ENCODE data around the gene COMMD1.

DNA sequence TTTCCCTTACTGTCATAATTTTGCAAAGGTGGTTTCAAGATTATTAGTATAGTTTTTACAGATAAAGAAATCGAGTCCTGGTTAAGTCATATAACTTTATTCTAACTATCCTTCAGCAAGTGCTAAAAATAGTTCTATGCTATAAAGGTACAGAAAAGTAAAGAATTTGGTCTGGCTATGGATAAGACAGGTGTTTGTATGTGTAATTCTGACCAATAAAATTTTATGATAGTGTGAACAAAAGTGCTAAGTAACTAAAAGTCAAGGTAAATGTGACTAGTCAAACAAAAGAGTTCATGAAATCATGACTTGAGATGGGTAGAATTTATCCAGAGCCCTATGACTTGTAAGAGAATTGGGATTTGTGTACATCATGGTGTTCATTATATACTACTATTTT is 140.7 kb downstream of the COMMD1 start:
- TF ChIP-seq, protein P1, sequence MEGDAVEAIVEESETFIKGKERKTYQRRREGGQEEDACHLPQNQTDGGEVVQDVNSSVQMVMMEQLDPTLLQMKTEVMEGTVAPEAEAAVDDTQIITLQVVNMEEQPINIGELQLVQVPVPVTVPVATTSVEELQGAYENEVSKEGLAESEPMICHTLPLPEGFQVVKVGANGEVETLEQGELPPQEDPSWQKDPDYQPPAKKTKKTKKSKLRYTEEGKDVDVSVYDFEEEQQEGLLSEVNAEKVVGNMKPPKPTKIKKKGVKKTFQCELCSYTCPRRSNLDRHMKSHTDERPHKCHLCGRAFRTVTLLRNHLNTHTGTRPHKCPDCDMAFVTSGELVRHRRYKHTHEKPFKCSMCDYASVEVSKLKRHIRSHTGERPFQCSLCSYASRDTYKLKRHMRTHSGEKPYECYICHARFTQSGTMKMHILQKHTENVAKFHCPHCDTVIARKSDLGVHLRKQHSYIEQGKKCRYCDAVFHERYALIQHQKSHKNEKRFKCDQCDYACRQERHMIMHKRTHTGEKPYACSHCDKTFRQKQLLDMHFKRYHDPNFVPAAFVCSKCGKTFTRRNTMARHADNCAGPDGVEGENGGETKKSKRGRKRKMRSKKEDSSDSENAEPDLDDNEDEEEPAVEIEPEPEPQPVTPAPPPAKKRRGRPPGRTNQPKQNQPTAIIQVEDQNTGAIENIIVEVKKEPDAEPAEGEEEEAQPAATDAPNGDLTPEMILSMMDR (optimal IDR thresholded peaks at IDR 0.05 in 1 of 3, IDR thresholded peaks at IDR 0.05 in 1 of 3, conservative IDR thresholded peaks at IDR 0.05 in 1 of 3; ENCODE audit: extremely low read depth in 1 of 3, insufficient read depth in 2 of 3, low read length in 3 of 3): no peak
- TF ChIP-seq EZH2 (IDR thresholded peaks at IDR 0.05; ENCODE audit: low read length): no peak
